C4-2B (cell line): ENCODE results near the gene PNMA6F.

ENCODE experiments used
- H3K27ac ChIP-seq: fragments of 450-650 bp; 2 replicates; pipeline ENCODE4 v1.5.1; 2017
- CTCF ChIP-seq: fragments of 450-650 bp; conservative IDR thresholded peaks from 2 replicates; pipeline ENCODE4 v1.5.1; 2017; ENCODE audit warnings: mild to moderate bottlenecking
- ZFX ChIP-seq: fragments of 450-650 bp; IDR thresholded peaks from 2 replicates; pipeline ENCODE4 v1.6.1; 2017

The PNMA6F gene

GRCh38 chrX:153347530-153347929 lies 26.0 kb upstream of the PNMA6F start:
- H3K27ac ChIP-seq, result no peak overlapping the region
- no peak for TF ChIP-seq ZFX
- TF ChIP-seq CTCF, result no peak

GRCh38 chrX:153343674-153344073 lies 22.1 kb upstream of the PNMA6F start:
- H3K27ac ChIP-seq, result no peak overlapping the region

GRCh38 chrX:153342762-153343558 lies 21.4 kb upstream of the PNMA6F start:
- no peak overlapping the region for H3K27ac ChIP-seq
- TF ChIP-seq ZFX, result no peak
- TF ChIP-seq CTCF, result no peak

More at GRCh38 chrX:153343674-153344073, 22.1 kb upstream of the PNMA6F start:
- TF ChIP-seq CTCF, result no peak
- no peak for TF ChIP-seq ZFX

GRCh38 chrX:153340111-153340510 lies 18.5 kb upstream of the PNMA6F start:
- TF ChIP-seq ZFX (no peak), CTCF (no peak)
- no peak overlapping the region for H3K27ac ChIP-seq

- no peak overlapping the region for H3K27ac ChIP-seq
- TF ChIP-seq CTCF, result no peak
- no peak for TF ChIP-seq ZFX
Measured at GRCh38 chrX:153339662-153340061, 18.1 kb upstream of the PNMA6F start.

- no peak overlapping the region for H3K27ac ChIP-seq
- no peak for TF ChIP-seq ZFX
- no peak for TF ChIP-seq CTCF
Measured at GRCh38 chrX:153338836-153339235, 17.3 kb upstream of the PNMA6F start.

- TF ChIP-seq CTCF, result no peak
- no peak for TF ChIP-seq ZFX
- H3K27ac ChIP-seq, result no peak overlapping the region
Measured at GRCh38 chrX:153336988-153337387, 15.4 kb upstream of the PNMA6F start.
